OCI-LY7 (cell line): Measurements from ENCODE around the gene ACOXL. TPM values are rescaled to one million over a fixed set of nuclear protein-coding genes. Genes with fewer than 3 reads are reported as not detected.

Experiments used
- BruUV-seq: library from RNA; stranded (reverse); fragments of 400-500 nt; replicated peaks from 2 replicates; lab custom pipeline; 2021; lab: Mats Ljungman, UMichigan
- CTCF ChIA-PET: fragments of 300-600 bp; sonication (Branson Sonifier 250); formaldehyde crosslinking; loops from one replicate; lab custom pipeline; 2022; ENCODE audit warnings: antibody characterized with exemption; ENCODE audit not compliant: unreplicated experiment; lab: Charles Lee
- POLR2A ChIA-PET: fragments of 300-600 bp; sonication (Branson Sonifier 250); formaldehyde crosslinking; loops from one replicate; lab custom pipeline; 2022; ENCODE audit warnings: antibody characterized with exemption; lab: Charles Lee
- DNase-seq: peaks from one replicate; pipeline ENCODE4 v3.0.0-alpha.2; 2015; ENCODE audit warnings: low spot score
- H2AFZ ChIP-seq: fragments of 200-600 bp; sonication (generic), shearing (Covaris generic); 2 replicates; pipeline ENCODE4 v1.6.1; 2014; ENCODE audit warnings: mild to moderate bottlenecking, antibody characterized with exemption, low read length, moderate library complexity
- H3K27ac ChIP-seq: fragments of 200-600 bp; sonication (generic); 2 replicates; pipeline ENCODE4 v1.5.1; 2014; ENCODE audit warnings: mixed run types, low read depth, mild to moderate bottlenecking, moderate library complexity, low read length, inconsistent platforms; ENCODE audit not compliant: poor library complexity, severe bottlenecking
- H3K36me3 ChIP-seq: fragments of 200-600 bp; sonication (generic); 2 replicates; pipeline ENCODE4 v1.6.1; 2014; ENCODE audit warnings: mild to moderate bottlenecking, antibody characterized with exemption, low read length, moderate library complexity, mixed read lengths; ENCODE audit not compliant: insufficient read depth
- H3K4me1 ChIP-seq: fragments of 200-600 bp; sonication (generic); 2 replicates; pipeline ENCODE4 v1.5.1; 2014; ENCODE audit warnings: mild to moderate bottlenecking, low read length; ENCODE audit not compliant: insufficient read depth, poor library complexity, severe bottlenecking
- H3K4me2 ChIP-seq: fragments of 200-600 bp; sonication (generic); 2 replicates; pipeline ENCODE4 v1.6.1; 2014; ENCODE audit warnings: mild to moderate bottlenecking, low read length
- H3K4me3 ChIP-seq: fragments of 200-600 bp; sonication (generic); 2 replicates; pipeline ENCODE4 v1.5.1; 2014; ENCODE audit warnings: mild to moderate bottlenecking, low read depth, low read length; ENCODE audit not compliant: poor library complexity, severe bottlenecking
- H3K79me2 ChIP-seq: fragments of 200-600 bp; sonication (generic); 2 replicates; pipeline ENCODE4 v1.6.1; 2016; ENCODE audit warnings: low read depth, mild to moderate bottlenecking, low read length, moderate library complexity, mixed read lengths; ENCODE audit not compliant: insufficient read depth
- H3K9me2 ChIP-seq: fragments of 200-600 bp; sonication (generic); 2 replicates; pipeline ENCODE4 v1.6.1; 2016; ENCODE audit warnings: mild to moderate bottlenecking, low read length, mixed read lengths; ENCODE audit not compliant: insufficient read depth
- H3K9me3 ChIP-seq: fragments of 200-600 bp; sonication (generic); 2 replicates; pipeline ENCODE4 v1.6.1; 2014; ENCODE audit warnings: mild to moderate bottlenecking, mixed run types, low read length, mixed read lengths
- H4K20me1 ChIP-seq: fragments of 200-600 bp; sonication (generic); 2 replicates; pipeline ENCODE4 v1.6.1; 2014; ENCODE audit warnings: mild to moderate bottlenecking, antibody characterized with exemption, low read length, moderate library complexity, mixed read lengths; ENCODE audit not compliant: insufficient read depth
- EZH2phosphoT487 ChIP-seq: fragments of 200-600 bp; sonication (generic); IDR thresholded peaks from 2 replicates; pipeline ENCODE4 v1.6.1; 2018; ENCODE audit warnings: low read depth, borderline replicate concordance, mild to moderate bottlenecking, mixed run types, antibody characterized with exemption, low read length, moderate library complexity, mixed read lengths
- intact Hi-C: fragments of 100-400 bp; cut with micrococcal nuclease; formaldehyde crosslinking; loops from one replicate; pipeline ENCODE4 v1.10.0; 2022; ENCODE audit not compliant: unreplicated experiment
- total RNA-seq, 2 experiments: library from RNA; depleted of rRNA in 1 of 2; stranded (reverse); fragments of >200 nt in 1 of 2; shearing (Covaris generic) in 1 of 2; gene quantifications; 2 replicates each; pipeline ENCODE4 v1.2.3, GENCODE V29; 2014 to 2022
- TF ChIP-seq, protein P1 (sequence below): fragments of 200-600 bp; sonication (generic); conservative IDR thresholded peaks from 2 replicates; pipeline ENCODE4 v1.5.1; 2014; ENCODE audit warnings: mild to moderate bottlenecking, antibody characterized with exemption, low read length, moderate library complexity, mixed read lengths

ACOXL gene
- total RNA-seq, 2 experiments from 2014 or later: 1.4 TPM; not detected in 1

DNA sequence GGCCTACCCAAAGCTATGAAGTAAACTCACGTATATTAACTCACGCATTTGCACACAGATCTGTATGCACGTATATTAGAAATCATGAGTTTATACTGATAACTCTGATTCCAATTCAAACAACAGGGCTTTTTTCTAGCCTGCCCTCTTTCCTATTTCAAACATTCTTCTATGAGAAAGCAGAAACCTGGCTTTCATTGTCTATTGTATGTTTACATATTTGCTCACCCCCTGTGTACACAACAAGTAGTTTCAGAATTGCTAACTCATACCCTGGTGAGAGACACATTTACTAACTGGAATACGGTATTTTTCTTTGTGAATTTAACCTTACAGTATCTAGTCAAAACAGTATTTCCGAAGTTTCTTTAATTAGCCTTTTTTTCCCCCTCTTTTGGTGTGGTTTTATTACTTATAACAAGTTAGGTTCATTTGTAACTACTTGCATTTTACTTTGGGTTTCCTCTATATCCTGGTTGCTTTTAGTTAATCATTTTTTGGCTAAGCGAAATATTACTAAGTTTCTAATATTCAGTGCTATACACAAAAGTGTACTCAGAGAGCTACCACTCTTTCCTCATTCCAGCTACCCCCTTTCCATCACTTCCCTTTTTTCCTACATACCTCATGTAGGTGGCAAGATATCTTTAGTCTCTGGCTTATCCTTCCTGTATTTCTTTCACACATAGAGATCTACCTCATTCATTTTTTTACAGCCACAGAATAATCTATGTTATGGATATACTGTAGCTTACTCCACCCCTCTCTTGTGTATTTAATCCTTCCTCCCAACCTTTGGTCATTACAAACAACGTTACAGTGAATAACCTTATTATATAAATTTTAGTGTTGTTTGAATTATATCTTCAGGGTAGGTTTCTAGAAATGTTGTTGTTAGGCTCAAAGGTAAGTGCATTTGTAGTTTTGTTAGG is 275.6 kb downstream of the ACOXL start:
- no peak overlapping the region for H3K27ac ChIP-seq
- no peak overlapping the region for H3K4me3 ChIP-seq
- H3K79me2 ChIP-seq: no peaks in the 10 kb centered on the region
- H3K9me2 ChIP-seq: no peaks in the 10 kb centered on the region
- TF ChIP-seq, protein P1, sequence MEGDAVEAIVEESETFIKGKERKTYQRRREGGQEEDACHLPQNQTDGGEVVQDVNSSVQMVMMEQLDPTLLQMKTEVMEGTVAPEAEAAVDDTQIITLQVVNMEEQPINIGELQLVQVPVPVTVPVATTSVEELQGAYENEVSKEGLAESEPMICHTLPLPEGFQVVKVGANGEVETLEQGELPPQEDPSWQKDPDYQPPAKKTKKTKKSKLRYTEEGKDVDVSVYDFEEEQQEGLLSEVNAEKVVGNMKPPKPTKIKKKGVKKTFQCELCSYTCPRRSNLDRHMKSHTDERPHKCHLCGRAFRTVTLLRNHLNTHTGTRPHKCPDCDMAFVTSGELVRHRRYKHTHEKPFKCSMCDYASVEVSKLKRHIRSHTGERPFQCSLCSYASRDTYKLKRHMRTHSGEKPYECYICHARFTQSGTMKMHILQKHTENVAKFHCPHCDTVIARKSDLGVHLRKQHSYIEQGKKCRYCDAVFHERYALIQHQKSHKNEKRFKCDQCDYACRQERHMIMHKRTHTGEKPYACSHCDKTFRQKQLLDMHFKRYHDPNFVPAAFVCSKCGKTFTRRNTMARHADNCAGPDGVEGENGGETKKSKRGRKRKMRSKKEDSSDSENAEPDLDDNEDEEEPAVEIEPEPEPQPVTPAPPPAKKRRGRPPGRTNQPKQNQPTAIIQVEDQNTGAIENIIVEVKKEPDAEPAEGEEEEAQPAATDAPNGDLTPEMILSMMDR: no peak
- TF ChIP-seq EZH2phosphoT487: no peak
- no peak overlapping the region for H2AFZ ChIP-seq
- no peaks in the 10 kb centered on the region for H3K36me3 ChIP-seq
- intact Hi-C loops: no loop called here
- POLR2A ChIA-PET: no interaction called here
- DNase-seq: no peak
- no TSS peak for BruUV-seq
- H4K20me1 ChIP-seq: no peaks in the 10 kb centered on the region
- 0 out of 2 replicates have a peak, but pooled peaks cover 10% of the 10 kb centered on the region for H3K9me3 ChIP-seq
- no peak overlapping the region for H3K4me2 ChIP-seq
- CTCF ChIA-PET: no interaction called here
- no peaks in the 10 kb centered on the region for H3K4me1 ChIP-seq

DNA sequence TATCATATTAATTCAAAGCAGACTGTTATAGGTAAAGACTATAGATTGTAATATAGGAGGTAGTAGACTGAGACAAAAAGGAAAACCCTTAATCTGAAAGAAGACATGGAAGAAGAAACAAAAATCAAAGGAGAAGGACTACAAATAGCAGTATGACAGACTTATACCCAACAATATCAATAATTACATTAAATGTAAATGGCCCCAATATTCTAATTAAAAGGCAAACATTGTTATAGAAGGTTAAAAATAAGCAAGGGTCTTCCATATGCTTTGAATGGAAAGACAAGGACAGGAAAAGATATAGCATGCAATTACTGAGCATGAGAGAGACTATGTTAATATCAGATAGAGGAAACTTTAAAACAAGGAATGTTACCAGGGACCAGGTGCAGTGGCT is 278.8 kb downstream of the ACOXL start:
- no peak for TF ChIP-seq EZH2phosphoT487
- TF ChIP-seq, protein P1: no peak
- CTCF ChIA-PET: no interaction called here
- no peak overlapping the region for H3K27ac ChIP-seq
- H3K4me1 ChIP-seq: no peaks in the 10 kb centered on the region
- H3K36me3 ChIP-seq: no peaks in the 10 kb centered on the region
- H3K4me3 ChIP-seq: no peak overlapping the region
- POLR2A ChIA-PET: interaction anchor here (0.7 kb wide), 1 partner anchor 33 kb away, joined by 3 read pairs; no protein-coding TSS in a partner anchor
- H3K4me2 ChIP-seq: no peak overlapping the region
- 0 out of 2 replicates have a peak, but pooled peaks cover 10% of the 10 kb centered on the region for H3K9me3 ChIP-seq
- no TSS peak for BruUV-seq
- H2AFZ ChIP-seq: no peak overlapping the region
- H3K9me2 ChIP-seq: no peaks in the 10 kb centered on the region
- H4K20me1 ChIP-seq: no peaks in the 10 kb centered on the region
- DNase-seq: no peak
- no peaks in the 10 kb centered on the region for H3K79me2 ChIP-seq
- intact Hi-C loops: no loop called here
